Suprapubic skin (tissue), 4 donors: Measurements from ENCODE around the gene LGALS3BP.

ENCODE experiments used
- CTCF ChIP-seq, 2 donors: fragments of 200-600 bp in 1 of 2; fragments of 450-650 bp in 1 of 2; sonication (generic) in 1 of 2; IDR thresholded peaks; one replicate each; pipeline ENCODE4 v1.5.1; 2016 to 2019; ENCODE audit warnings: antibody characterized with exemption in 2 of 2, mild to moderate bottlenecking in 1 of 2, moderate library complexity in 1 of 2
- EP300 ChIP-seq: sonication (generic); formaldehyde crosslinking; IDR thresholded peaks from one replicate; pipeline ENCODE4 v1.6.1; 2017; ENCODE audit warnings: antibody characterized with exemption
- POLR2A ChIP-seq, 2 donors: fragments of 450-650 bp; IDR thresholded peaks; one replicate each; pipeline ENCODE4 v1.6.1; 2017; ENCODE audit warnings: antibody characterized with exemption in 2 of 2, mild to moderate bottlenecking in 2 of 2, moderate library complexity in 2 of 2
- POLR2AphosphoS5 ChIP-seq, 3 donors: sonication (generic); formaldehyde crosslinking; IDR thresholded peaks; one replicate each; pipeline ENCODE4 v1.6.1; 2017; ENCODE audit warnings: antibody characterized with exemption in 3 of 3

- no peak for TF ChIP-seq POLR2A (IDR thresholded peaks at IDR 0.05)
- no peak for TF ChIP-seq CTCF (IDR thresholded peaks at IDR 0.05)
- no peak for TF ChIP-seq EP300
- no peak for TF ChIP-seq POLR2AphosphoS5 (IDR thresholded peaks at IDR 0.05)
Measured at GRCh38 chr17:79027925-79028491, 48.3 kb upstream of the LGALS3BP start.
